H1 (cell line): ENCODE results near the gene HIGD2A. TPM values are rescaled to one million over a fixed set of nuclear protein-coding genes. Genes with fewer than 3 reads are reported as not detected.

Experiments
- HDAC6 ChIP-seq: IDR thresholded peaks from one replicate; pipeline ENCODE4 v1.7.1; 2012; ENCODE audit warnings: low read depth, mild to moderate bottlenecking, inconsistent platforms, low read length, moderate library complexity
- JUN ChIP-seq: IDR thresholded peaks from 2 replicates; pipeline ENCODE4 v1.6.1; 2011; ENCODE audit warnings: low read depth, mild to moderate bottlenecking, improper control_type of control experiment, low read length
- JUND ChIP-seq: IDR thresholded peaks from 2 replicates; pipeline ENCODE4 v1.6.1; 2011; ENCODE audit warnings: mild to moderate bottlenecking, improper control_type of control experiment, low read length
- KDM1A ChIP-seq: fragments of 200-600, 300-600 bp; sonication (generic); IDR thresholded peaks from 2 replicates; pipeline ENCODE4 v1.7.1; 2016; ENCODE audit warnings: mild to moderate bottlenecking, low read length, borderline replicate concordance
- polyA plus RNA-seq, 7 experiments: library from polyadenylated mRNA; depleted of rRNA in 3 of 7; stranded (reverse) in 5 of 7; unstranded in 2 of 7; fragments of >200 nt in 5 of 7; fragments of 200-250 nt in 2 of 7; gene quantifications; 1 replicate in 5 of 7; 2 replicates in 1 of 7; 4 replicates in 1 of 7; pipeline versions ENCODE4 v1.2.1 to v1.2.3, GENCODE V29; 2011 to 2013; ENCODE audit warnings: missing spikeins in 2 of 7, mixed read lengths in 2 of 7
- total RNA-seq: library from RNA; stranded (reverse); fragmentation: NEBNext Ultra II Directional; extraction: Animal tissue kit (Norgen Biotek cat#: 25700); gene quantifications from 2 replicates; pipeline ENCODE4 v1.2.1, GENCODE V29; 2021

The HIGD2A gene
- total and polyA plus RNA-seq, 2 of the 8 experiments (the other 6 are each of a cell fraction or from before 2014, with no cell fraction given), result 95.5 to 264 TPM

- TF ChIP-seq JUN (no peak), KDM1A (no peak), JUND (no peak), HDAC6 (no peak)
Measured at GRCh38 chr5:176425791-176426190, 37.2 kb downstream of the HIGD2A start (continued).
